Astrocyte (in vitro differentiated cells and primary cell): ENCODE data around the gene KCNJ1. TPM values are rescaled to one million over a fixed set of nuclear protein-coding genes. Genes with fewer than 3 reads are reported as not detected.
A peak's percentile ranks its signal among the peaks of the same experiment; 100 is the strongest.

Source experiments
- DNase-seq: peaks from one replicate; pipeline ENCODE4 v3.0.0-alpha.2; 2010; ENCODE audit warnings: low read depth
- FAIRE-seq: peaks from 2 replicates; lab custom pipeline; 2011; peaks lifted over from hg19 to GRCh38; lab: Jason Lieb, UNC
- H2AFZ ChIP-seq: 2 replicates; pipeline ENCODE4 v1.6.0; 2012; ENCODE audit warnings: low read depth, low read length, inconsistent platforms
- H3K27ac ChIP-seq: 2 replicates; pipeline ENCODE4 v1.5.1; 2011; ENCODE audit warnings: low read depth, low read length, inconsistent platforms
- H3K27me3 ChIP-seq: 2 replicates; pipeline ENCODE4 v1.6.0; 2011; ENCODE audit warnings: low read length, inconsistent platforms; ENCODE audit not compliant: insufficient read depth
- H3K36me3 ChIP-seq: 2 replicates; pipeline ENCODE4 v1.5.1; 2011; ENCODE audit warnings: low read length, inconsistent platforms; ENCODE audit not compliant: insufficient read depth
- H3K4me1 ChIP-seq: 2 replicates; pipeline ENCODE4 v1.5.1; 2011; ENCODE audit warnings: low read length, inconsistent platforms; ENCODE audit not compliant: insufficient read depth
- H3K4me2 ChIP-seq: 2 replicates; pipeline ENCODE4 v1.6.0; 2012; ENCODE audit warnings: low read length, inconsistent platforms
- H3K4me3 ChIP-seq: 2 replicates; pipeline ENCODE4 v1.5.1; 2011; ENCODE audit warnings: low read depth, mild to moderate bottlenecking, low read length, inconsistent platforms; ENCODE audit not compliant: insufficient read depth
- H3K79me2 ChIP-seq: 2 replicates; pipeline ENCODE4 v1.6.0; 2012; ENCODE audit warnings: mild to moderate bottlenecking, low read length, inconsistent platforms; ENCODE audit not compliant: insufficient read depth
- H3K9ac ChIP-seq: 2 replicates; pipeline ENCODE4 v1.6.0; 2012; ENCODE audit warnings: mild to moderate bottlenecking, low read length, inconsistent platforms
- H3K9me3 ChIP-seq: 2 replicates; pipeline ENCODE4 v1.5.1; 2012; ENCODE audit warnings: low read depth, mild to moderate bottlenecking, low read length, inconsistent platforms; ENCODE audit not compliant: insufficient read depth
- H4K20me1 ChIP-seq: 2 replicates; pipeline ENCODE4 v1.6.0; 2012; ENCODE audit warnings: low read length, inconsistent platforms; ENCODE audit not compliant: insufficient read depth
- H3K27ac Mint-ChIP-seq: one replicate; pipeline ENCODE4 v1.8.0; 2021; ENCODE audit warnings: mild to moderate bottlenecking, mixed read lengths; ENCODE audit not compliant: unreplicated experiment
- H3K27me3 Mint-ChIP-seq: one replicate; pipeline ENCODE4 v1.8.0; 2021; ENCODE audit warnings: low read depth, mixed read lengths; ENCODE audit not compliant: unreplicated experiment
- H3K36me3 Mint-ChIP-seq: one replicate; pipeline ENCODE4 v1.8.0; 2021; ENCODE audit warnings: low read depth, mixed read lengths; ENCODE audit not compliant: unreplicated experiment
- H3K4me1 Mint-ChIP-seq: one replicate; pipeline ENCODE4 v1.8.0; 2021; ENCODE audit warnings: low read depth, mixed read lengths; ENCODE audit not compliant: unreplicated experiment
- H3K4me3 Mint-ChIP-seq: one replicate; pipeline ENCODE4 v1.8.0; 2021; ENCODE audit warnings: mild to moderate bottlenecking, moderate library complexity, mixed read lengths; ENCODE audit not compliant: unreplicated experiment
- H3K9me3 Mint-ChIP-seq: one replicate; pipeline ENCODE4 v1.8.0; 2021; ENCODE audit warnings: mild to moderate bottlenecking, mixed read lengths; ENCODE audit not compliant: unreplicated experiment
- EZH2 ChIP-seq: IDR thresholded peaks from 2 replicates; pipeline ENCODE4 v1.6.1; 2012; ENCODE audit warnings: mild to moderate bottlenecking, low read length, inconsistent platforms; ENCODE audit not compliant: insufficient read depth
- total RNA-seq: library from RNA; stranded (reverse); gene quantifications from 2 replicates; pipeline ENCODE4 v1.2.1, GENCODE V29; 2021
- TF ChIP-seq, protein P1 (sequence below): IDR thresholded peaks from 2 replicates; pipeline ENCODE4 v1.5.1; 2011; ENCODE audit warnings: low read depth, mild to moderate bottlenecking, inconsistent platforms, low read length, moderate library complexity; ENCODE audit not compliant: insufficient read depth

KCNJ1 gene
- total RNA-seq, 1 donor from 2014 or later, result not detected

DNA sequence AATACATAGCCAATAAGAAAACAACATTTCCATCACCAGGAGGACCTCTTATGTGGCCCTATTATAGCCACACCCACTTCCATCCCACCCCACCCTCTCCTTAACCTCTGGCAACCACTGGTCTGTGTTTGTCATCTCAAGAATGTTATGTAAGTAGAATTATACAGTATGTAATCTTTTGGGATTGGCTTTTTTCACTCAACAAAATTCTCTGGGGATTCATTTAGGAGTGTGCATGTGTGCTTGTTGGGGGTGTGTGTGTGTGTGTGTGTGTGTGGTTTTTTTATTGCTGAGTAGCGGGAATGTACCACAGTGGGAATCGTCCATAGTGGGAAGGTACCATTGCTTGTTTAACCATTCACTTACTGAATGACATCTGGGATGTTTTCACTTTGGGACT lies 29.3 kb upstream of the KCNJ1 start:
- H3K4me2 ChIP-seq, result no peak overlapping the region
- TF ChIP-seq, protein P1, sequence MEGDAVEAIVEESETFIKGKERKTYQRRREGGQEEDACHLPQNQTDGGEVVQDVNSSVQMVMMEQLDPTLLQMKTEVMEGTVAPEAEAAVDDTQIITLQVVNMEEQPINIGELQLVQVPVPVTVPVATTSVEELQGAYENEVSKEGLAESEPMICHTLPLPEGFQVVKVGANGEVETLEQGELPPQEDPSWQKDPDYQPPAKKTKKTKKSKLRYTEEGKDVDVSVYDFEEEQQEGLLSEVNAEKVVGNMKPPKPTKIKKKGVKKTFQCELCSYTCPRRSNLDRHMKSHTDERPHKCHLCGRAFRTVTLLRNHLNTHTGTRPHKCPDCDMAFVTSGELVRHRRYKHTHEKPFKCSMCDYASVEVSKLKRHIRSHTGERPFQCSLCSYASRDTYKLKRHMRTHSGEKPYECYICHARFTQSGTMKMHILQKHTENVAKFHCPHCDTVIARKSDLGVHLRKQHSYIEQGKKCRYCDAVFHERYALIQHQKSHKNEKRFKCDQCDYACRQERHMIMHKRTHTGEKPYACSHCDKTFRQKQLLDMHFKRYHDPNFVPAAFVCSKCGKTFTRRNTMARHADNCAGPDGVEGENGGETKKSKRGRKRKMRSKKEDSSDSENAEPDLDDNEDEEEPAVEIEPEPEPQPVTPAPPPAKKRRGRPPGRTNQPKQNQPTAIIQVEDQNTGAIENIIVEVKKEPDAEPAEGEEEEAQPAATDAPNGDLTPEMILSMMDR, result no peak
- no peak for TF ChIP-seq EZH2
- peaks cover 2% of the 10 kb centered on the region for H3K36me3 Mint-ChIP-seq
- peaks cover 36% of the 10 kb centered on the region for H3K27me3 Mint-ChIP-seq
- no peaks in the 10 kb centered on the region for H3K79me2 ChIP-seq
- H3K9me3 Mint-ChIP-seq, result no peaks in the 10 kb centered on the region
- H3K4me1 Mint-ChIP-seq, result peaks cover 6% of the 10 kb centered on the region
- H3K9ac ChIP-seq, result no peak overlapping the region
- no peaks in the 10 kb centered on the region for H3K4me1 ChIP-seq
- DNase-seq (no peak), FAIRE-seq (peak; percentile 23)
- H3K4me3 ChIP-seq, result no peak overlapping the region
- no peaks in the 10 kb centered on the region for H4K20me1 ChIP-seq
- H3K27ac Mint-ChIP-seq, result no peak overlapping the region
- H3K36me3 ChIP-seq, result no peaks in the 10 kb centered on the region
- no peak overlapping the region for H3K27ac ChIP-seq
- peaks cover 3% of the 10 kb centered on the region for H3K27me3 ChIP-seq
- no peak overlapping the region for H3K4me3 Mint-ChIP-seq
- no peak overlapping the region for H2AFZ ChIP-seq
- H3K9me3 ChIP-seq, result no peaks in the 10 kb centered on the region

DNA sequence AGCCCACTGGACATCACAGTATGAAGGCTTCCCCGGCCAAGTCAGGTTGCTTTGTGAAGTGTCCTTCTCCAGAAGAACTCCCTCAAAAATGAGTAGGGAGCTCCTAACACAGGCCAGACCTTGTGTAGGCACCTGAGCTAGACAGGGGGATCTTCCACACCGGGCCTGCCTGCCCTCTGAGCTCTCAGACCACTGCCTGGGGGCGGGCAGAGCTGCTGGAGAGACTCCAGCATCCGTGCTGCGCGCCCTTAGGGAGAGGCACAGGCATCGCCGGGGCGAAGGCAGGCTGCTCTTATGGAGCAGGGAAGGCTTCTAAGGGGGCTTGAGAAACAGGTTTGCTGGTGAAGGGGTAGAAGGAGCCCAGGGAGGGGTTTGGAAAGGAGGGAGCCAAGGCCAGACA lies 28.4 kb upstream of the KCNJ1 start:
- TF ChIP-seq, protein P1, result no peak
- Mint-ChIP-seq H3K36me3 (peaks cover 2% of the 10 kb centered on the region), H3K4me3 (no peak overlapping the region), H3K27ac (no peak overlapping the region), H3K27me3 (peaks cover 31% of the 10 kb centered on the region), H3K4me1 (peaks cover 4% of the 10 kb centered on the region), H3K9me3 (no peaks in the 10 kb centered on the region)
- no peak overlapping the region for H3K27ac ChIP-seq
- H3K9ac ChIP-seq, result no peak overlapping the region
- no peak overlapping the region for H2AFZ ChIP-seq
- no peaks in the 10 kb centered on the region for H3K9me3 ChIP-seq
- H3K79me2 ChIP-seq, result no peaks in the 10 kb centered on the region
- peaks cover 3% of the 10 kb centered on the region for H3K4me1 ChIP-seq
- FAIRE-seq, result no peak
- H3K4me3 ChIP-seq, result no peak overlapping the region
- DNase-seq, result no peak
- H3K27me3 ChIP-seq, result peaks cover 3% of the 10 kb centered on the region
- no peak overlapping the region for H3K4me2 ChIP-seq
- no peaks in the 10 kb centered on the region for H4K20me1 ChIP-seq
- no peaks in the 10 kb centered on the region for H3K36me3 ChIP-seq

DNA sequence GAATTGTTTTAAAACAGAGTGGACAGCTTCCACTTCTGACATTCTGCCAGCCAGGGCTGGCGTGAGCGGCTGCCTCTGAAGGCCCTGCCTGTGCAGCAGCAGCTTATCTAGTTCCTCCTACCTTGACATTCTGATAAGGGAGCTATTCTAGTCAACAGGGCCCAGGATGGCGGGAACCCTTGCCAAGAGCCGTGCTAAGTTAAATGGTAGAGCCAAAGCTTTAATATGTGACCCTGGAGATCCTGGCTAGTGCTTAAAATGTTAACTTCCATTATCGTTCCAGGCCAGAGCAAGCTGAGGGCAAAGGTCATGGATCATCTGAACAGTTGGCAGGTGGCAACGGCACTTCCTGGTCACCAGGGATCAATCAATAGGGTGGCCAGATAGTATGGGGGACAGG lies 27.6 kb upstream of the KCNJ1 start:
- Histone ChIP-seq H3K27ac (no peak overlapping the region), H3K9me3 (no peaks in the 10 kb centered on the region), H3K9ac (no peak overlapping the region), H3K4me3 (no peak overlapping the region), H3K27me3 (peaks cover 9% of the 10 kb centered on the region), H4K20me1 (no peaks in the 10 kb centered on the region), H3K79me2 (no peaks in the 10 kb centered on the region), H3K4me1 (peaks cover 8% of the 10 kb centered on the region), H3K36me3 (no peaks in the 10 kb centered on the region), H2AFZ (no peak overlapping the region), H3K4me2 (no peak overlapping the region)
- no peak overlapping the region for H3K4me3 Mint-ChIP-seq
- H3K4me1 Mint-ChIP-seq, result peaks cover 4% of the 10 kb centered on the region
- no peaks in the 10 kb centered on the region for H3K9me3 Mint-ChIP-seq
- no peak overlapping the region for H3K27ac Mint-ChIP-seq
- H3K27me3 Mint-ChIP-seq, result peaks cover 31% of the 10 kb centered on the region
- no peak for FAIRE-seq
- DNase-seq, result no peak
- peaks cover 2% of the 10 kb centered on the region for H3K36me3 Mint-ChIP-seq
- TF ChIP-seq, protein P1, result no peak
- no peak for TF ChIP-seq EZH2
